Sigmoid colon (tissue), 4 donors: ENCODE results near the gene PXK.

Experiments
- CTCF ChIP-seq, 4 experiments: fragments of 450-650 bp in 3 of 4; fragments of 200-600 bp in 1 of 4; IDR thresholded peaks; one replicate each; pipeline ENCODE4 v1.5.1; 2016 to 2019; ENCODE audit warnings: antibody characterized with exemption in 4 of 4, mild to moderate bottlenecking in 3 of 4, moderate library complexity in 2 of 4
- EP300 ChIP-seq, 4 donors: sonication (generic); formaldehyde crosslinking; IDR thresholded peaks; one replicate each; pipeline ENCODE4 v1.6.1; 2017; ENCODE audit warnings: antibody characterized with exemption in 4 of 4
- POLR2A ChIP-seq, 2 donors: fragments of 450-650 bp; IDR thresholded peaks; one replicate each; pipeline ENCODE4 v1.6.1; 2016; ENCODE audit warnings: antibody characterized with exemption in 2 of 2, mild to moderate bottlenecking in 2 of 2, moderate library complexity in 2 of 2
- POLR2AphosphoS5 ChIP-seq, 4 donors: sonication (generic); formaldehyde crosslinking; IDR thresholded peaks; one replicate each; pipeline ENCODE4 v1.6.1; 2017; ENCODE audit warnings: antibody characterized with exemption in 4 of 4

- TF ChIP-seq CTCF (IDR thresholded peaks at IDR 0.05) (no peak), POLR2A (IDR thresholded peaks at IDR 0.05) (no peak), POLR2AphosphoS5 (IDR thresholded peaks at IDR 0.05) (no peak), EP300 (IDR thresholded peaks at IDR 0.05) (no peak)
These were observed 17.3 kb downstream of the PXK start for GRCh38 chr3:58349792-58350626.
